Activated CD8-positive, alpha-beta memory T cell treated with anti-CD3 and anti-CD28 coated beads, Interleukin-2, amount 10 ng/mL, durations not matched to agents 7 days and 5 days (primary cell): ENCODE measurements around the gene HLA-DQB1. TPM values are rescaled to one million over a fixed set of nuclear protein-coding genes. Genes with fewer than 3 reads are reported as not detected.
"Not testable (repeated sequence)": the region's sequence is repeated elsewhere in the genome, so short reads cannot be mapped to it uniquely, and the experiment has no call there.

Source experiments
- ATAC-seq: fragments of 150-1000 bp; cut with Tn5 transposase; one replicate; pipeline ENCODE4 v1.10.0; 2021; ENCODE audit warnings: moderate library complexity
- CTCF ChIA-PET: fragments of 350-600 bp; sonication (Branson Sonifier 250); formaldehyde crosslinking; loops from one replicate; lab custom pipeline; 2021; ENCODE audit warnings: antibody characterized with exemption; lab: Charles Lee
- DNase-seq: peaks from one replicate; pipeline ENCODE4 v3.0.0-alpha.2; 2020
- H3K27ac Mint-ChIP-seq: one replicate; pipeline ENCODE4 v1.8.0; 2021; ENCODE audit warnings: mild to moderate bottlenecking, mixed read lengths
- H3K27me3 Mint-ChIP-seq: one replicate; pipeline ENCODE4 v1.8.0; 2021; ENCODE audit warnings: mixed read lengths
- H3K36me3 Mint-ChIP-seq: one replicate; pipeline ENCODE4 v1.8.0; 2021; ENCODE audit warnings: mild to moderate bottlenecking, mixed read lengths
- H3K4me1 Mint-ChIP-seq: one replicate; pipeline ENCODE4 v1.8.0; 2021; ENCODE audit warnings: mixed read lengths
- H3K4me3 Mint-ChIP-seq: one replicate; pipeline ENCODE4 v1.8.0; 2021; ENCODE audit warnings: mild to moderate bottlenecking, moderate library complexity, mixed read lengths
- H3K9me3 Mint-ChIP-seq: one replicate; pipeline ENCODE4 v1.8.0; 2022; ENCODE audit warnings: low read depth, mixed read lengths
- total RNA-seq, 2 experiments: library from RNA; stranded (reverse); gene quantifications; one replicate each; pipeline ENCODE4 v1.2.3, GENCODE V29; 2021

The HLA-DQB1 gene
- total RNA-seq, 2 experiments from 2014 or later = 72.9 to 89.8 TPM

- peaks cover 12% of the 10 kb centered on the region for H3K9me3 Mint-ChIP-seq
- CTCF ChIA-PET = no interaction called here
- peaks cover 71% of the 10 kb centered on the region for H3K27me3 Mint-ChIP-seq
These were observed 13.0 kb upstream of the HLA-DQB1 start for GRCh38 chr6:32679492-32679891.

GRCh38 chr6:32674123-32674522 is 7.7 kb upstream of the HLA-DQB1 start:
- H3K4me3 Mint-ChIP-seq, H3K4me1 Mint-ChIP-seq, H3K27ac Mint-ChIP-seq, CTCF ChIA-PET, ATAC-seq, DNase-seq: not testable (repeated sequence)
- Mint-ChIP-seq H3K27me3 (peaks cover 45% of the 10 kb centered on the region), H3K36me3 (peaks cover 39% of the 10 kb centered on the region), H3K9me3 (peaks cover 22% of the 10 kb centered on the region)

More at GRCh38 chr6:32679492-32679891, 13.0 kb upstream of the HLA-DQB1 start:
- Mint-ChIP-seq H3K4me3 (no peak overlapping the region), H3K36me3 (peaks cover 20% of the 10 kb centered on the region), H3K4me1 (peaks cover 5% of the 10 kb centered on the region), H3K27ac (no peak overlapping the region)
- ATAC-seq (no peak), DNase-seq (no peak)

- ATAC-seq, H3K27ac Mint-ChIP-seq, DNase-seq, H3K4me3 Mint-ChIP-seq: not testable (repeated sequence)
- H3K4me1 Mint-ChIP-seq = peaks cover 20% of the 10 kb centered on the region
- H3K36me3 Mint-ChIP-seq = peaks cover 32% of the 10 kb centered on the region
- H3K27me3 Mint-ChIP-seq = peaks cover 27% of the 10 kb centered on the region
- CTCF ChIA-PET = interaction anchor here (1.2 kb wide), 1 partner anchor 114 kb away, joined by 4 read pairs; no protein-coding TSS in a partner anchor
- H3K9me3 Mint-ChIP-seq = peaks cover 12% of the 10 kb centered on the region
These were observed 5.5 kb upstream of the HLA-DQB1 start for GRCh38 chr6:32671908-32672307.

- Mint-ChIP-seq H3K27ac (no peak overlapping the region), H3K4me3 (no peak overlapping the region), H3K36me3 (peaks cover 39% of the 10 kb centered on the region), H3K4me1 (peaks cover 38% of the 10 kb centered on the region), H3K9me3 (peaks cover 10% of the 10 kb centered on the region), H3K27me3 (peaks cover 21% of the 10 kb centered on the region)
- DNase-seq (no peak), ATAC-seq (no peak)
- CTCF ChIA-PET = no interaction called here
These were observed 3.4 kb upstream of the HLA-DQB1 start for GRCh38 chr6:32669893-32670292.

DNA sequence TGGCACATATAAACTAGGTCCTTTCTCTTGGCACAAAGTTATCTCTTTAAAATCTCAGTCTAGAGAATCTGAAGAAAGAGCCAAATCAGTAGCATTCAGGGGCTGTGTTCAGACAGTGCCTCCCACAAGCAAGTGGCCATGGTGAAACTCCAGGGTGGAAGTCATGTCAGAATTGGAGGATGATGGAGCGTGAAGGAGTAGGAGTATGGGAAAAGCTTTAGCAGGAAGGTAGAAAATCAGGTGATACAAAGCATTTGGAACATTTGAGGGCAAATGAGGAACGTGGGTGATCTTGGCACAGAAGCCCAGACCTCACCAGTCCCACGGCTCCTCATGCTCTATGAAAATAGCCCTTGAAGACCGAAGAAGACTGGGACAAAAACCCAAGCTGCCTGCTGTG is 2.8 kb upstream of the HLA-DQB1 start:
- CTCF ChIA-PET = no interaction called here
- Mint-ChIP-seq H3K36me3 (peaks cover 38% of the 10 kb centered on the region), H3K27ac (no peak overlapping the region), H3K9me3 (peaks cover 10% of the 10 kb centered on the region), H3K4me1 (peaks cover 44% of the 10 kb centered on the region), H3K4me3 (no peak overlapping the region), H3K27me3 (peaks cover 14% of the 10 kb centered on the region)
- no peak for ATAC-seq
- DNase-seq = no peak

- Mint-ChIP-seq H3K4me1 (peaks cover 53% of the 10 kb centered on the region), H3K4me3 (no peak overlapping the region), H3K27ac (peak overlapping the region; percentile 89), H3K9me3 (peaks cover 6% of the 10 kb centered on the region), H3K27me3 (peaks cover 14% of the 10 kb centered on the region), H3K36me3 (peaks cover 40% of the 10 kb centered on the region)
- CTCF ChIA-PET = no interaction called here
- DNase-seq = peak; percentile 73
- ATAC-seq = peak; percentile 70
These were observed 1.8 kb upstream of the HLA-DQB1 start for GRCh38 chr6:32668226-32668747.

- CTCF ChIA-PET = interaction anchor here (0.8 to 2.4 kb wide), 2 partner anchors 26 to 188 kb away, joined by 3 to 12 read pairs; partner anchors contain the start of genes PSMB9 and TAP1
- Mint-ChIP-seq H3K27ac (peak overlapping the region; percentile 89), H3K9me3 (no peaks in the 10 kb centered on the region), H3K27me3 (peaks cover 14% of the 10 kb centered on the region), H3K4me3 (peak overlapping the region; percentile 90), H3K4me1 (peaks cover 64% of the 10 kb centered on the region), H3K36me3 (peaks cover 45% of the 10 kb centered on the region)
- ATAC-seq (no peak), DNase-seq (no peak)
These were observed 796 bp downstream of the HLA-DQB1 start for GRCh38 chr6:32665661-32666060.

GRCh38 chr6:32664827-32665362 is 1.6 kb downstream of the HLA-DQB1 start:
- CTCF ChIA-PET = interaction anchor here (0.8 to 2.4 kb wide), 2 partner anchors 27 to 189 kb away, joined by 3 to 12 read pairs; partner anchors contain the start of genes PSMB9 and TAP1
- ATAC-seq (peak; percentile 28), DNase-seq (peak; percentile 72)
- Mint-ChIP-seq H3K36me3 (peaks cover 46% of the 10 kb centered on the region), H3K27ac (peak overlapping the region; percentile 89), H3K27me3 (peaks cover 12% of the 10 kb centered on the region), H3K9me3 (no peaks in the 10 kb centered on the region), H3K4me1 (peaks cover 68% of the 10 kb centered on the region), H3K4me3 (peak overlapping the region; percentile 90)

DNA sequence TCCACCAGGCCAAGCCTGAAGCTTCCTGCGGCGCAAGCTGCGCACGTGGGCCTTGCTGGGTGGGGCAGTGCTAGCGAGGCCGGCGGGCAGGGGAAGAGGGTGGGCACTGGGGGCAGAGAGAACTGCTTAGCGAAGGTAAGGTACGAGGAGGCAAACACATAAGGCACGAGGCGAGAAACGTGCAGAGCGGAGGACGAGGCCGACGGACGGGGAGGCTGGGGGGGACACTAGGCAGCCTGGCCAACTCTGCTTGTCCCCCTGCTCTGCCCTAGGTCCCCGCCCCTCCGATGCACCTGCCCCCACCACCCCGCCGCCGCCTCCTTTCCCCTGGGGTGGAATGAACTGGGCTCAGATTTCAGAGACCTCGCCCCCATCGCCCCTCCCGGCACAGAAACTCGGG is 2.1 kb downstream of the HLA-DQB1 start:
- Mint-ChIP-seq H3K9me3 (no peaks in the 10 kb centered on the region), H3K4me1 (peaks cover 73% of the 10 kb centered on the region), H3K27me3 (peaks cover 12% of the 10 kb centered on the region), H3K27ac (peak overlapping the region; percentile 89), H3K4me3 (peak overlapping the region; percentile 90), H3K36me3 (peaks cover 49% of the 10 kb centered on the region)
- CTCF ChIA-PET = interaction anchor here (1.0 kb wide), 1 partner anchor 27 kb away, joined by 3 read pairs; no protein-coding TSS in a partner anchor
- ATAC-seq = no peak
- DNase-seq = no peak

GRCh38 chr6:32662836-32663235 is 3.6 kb downstream of the HLA-DQB1 start:
- no peak for DNase-seq
- H3K27me3 Mint-ChIP-seq = peaks cover 12% of the 10 kb centered on the region
- ATAC-seq = no peak
- no peaks in the 10 kb centered on the region for H3K9me3 Mint-ChIP-seq
- CTCF ChIA-PET = no interaction called here
- peaks cover 66% of the 10 kb centered on the region for H3K4me1 Mint-ChIP-seq
- peaks cover 60% of the 10 kb centered on the region for H3K36me3 Mint-ChIP-seq
- no peak overlapping the region for H3K27ac Mint-ChIP-seq
- no peak overlapping the region for H3K4me3 Mint-ChIP-seq

GRCh38 chr6:32662099-32662498 is 4.4 kb downstream of the HLA-DQB1 start:
- no peak overlapping the region for H3K27ac Mint-ChIP-seq

GRCh38 chr6:32659856-32660595 is 6.4 kb downstream of the HLA-DQB1 start:
- H3K4me1 Mint-ChIP-seq = peaks cover 39% of the 10 kb centered on the region
- ATAC-seq (no peak), DNase-seq (no peak)
- H3K27ac Mint-ChIP-seq = no peak overlapping the region
- H3K9me3 Mint-ChIP-seq = no peaks in the 10 kb centered on the region
- H3K27me3 Mint-ChIP-seq = no peaks in the 10 kb centered on the region
- H3K36me3 Mint-ChIP-seq = peaks cover 64% of the 10 kb centered on the region
- CTCF ChIA-PET = interaction anchor here (1.9 kb wide), 1 partner anchor 19 kb away, joined by 4 read pairs; no protein-coding TSS in a partner anchor
- no peak overlapping the region for H3K4me3 Mint-ChIP-seq

More at GRCh38 chr6:32662099-32662498, 4.4 kb downstream of the HLA-DQB1 start:
- ATAC-seq (no peak), DNase-seq (no peak)
- H3K4me3 Mint-ChIP-seq = no peak overlapping the region
- peaks cover 12% of the 10 kb centered on the region for H3K27me3 Mint-ChIP-seq
- peaks cover 59% of the 10 kb centered on the region for H3K4me1 Mint-ChIP-seq
- H3K9me3 Mint-ChIP-seq = no peaks in the 10 kb centered on the region
- CTCF ChIA-PET = interaction anchor here (1.5 kb wide), 1 partner anchor 15 kb away, joined by 3 read pairs; no protein-coding TSS in a partner anchor
- H3K36me3 Mint-ChIP-seq = peaks cover 62% of the 10 kb centered on the region

- Mint-ChIP-seq H3K27ac (no peak overlapping the region), H3K27me3 (no peaks in the 10 kb centered on the region), H3K36me3 (peaks cover 56% of the 10 kb centered on the region), H3K9me3 (no peaks in the 10 kb centered on the region), H3K4me1 (peaks cover 25% of the 10 kb centered on the region), H3K4me3 (no peak overlapping the region)
- ATAC-seq (no peak), DNase-seq (no peak)
- CTCF ChIA-PET = no interaction called here
These were observed 8.1 kb downstream of the HLA-DQB1 start for GRCh38 chr6:32658268-32658897.
